HepG2 (cell line): ENCODE data around the gene BCAS4. TPM values are rescaled to one million over a fixed set of nuclear protein-coding genes. Genes with fewer than 3 reads are reported as not detected.

Source experiments
- KDM2A ChIP-seq: sonication (generic); formaldehyde crosslinking; IDR thresholded peaks from 2 replicates; pipeline ENCODE4 v1.4.0; 2020; ENCODE audit warnings: low read depth, missing genetic modification reagents, borderline replicate concordance
- MTERF4 ChIP-seq: sonication (generic); formaldehyde crosslinking; IDR thresholded peaks from 2 replicates; pipeline ENCODE4 v1.8.0; 2023; ENCODE audit warnings: mild to moderate bottlenecking, missing genetic modification reagents
- PAWR ChIP-seq: sonication (generic); formaldehyde crosslinking; IDR thresholded peaks from 2 replicates; pipeline ENCODE4 v1.4.0; 2020; ENCODE audit warnings: missing genetic modification reagents, mild to moderate bottlenecking, borderline replicate concordance
- SMC3 ChIP-seq: IDR thresholded peaks from 2 replicates; pipeline ENCODE4 v1.6.1; 2011; ENCODE audit warnings: low read length, improper control_type of control experiment
- TAF1 ChIP-seq: sonication (generic); formaldehyde crosslinking; IDR thresholded peaks from 2 replicates; pipeline ENCODE4 v1.4.0; 2020; ENCODE audit warnings: missing genetic modification reagents
- ZBTB44 ChIP-seq: sonication (generic); formaldehyde crosslinking; IDR thresholded peaks from 2 replicates; pipeline ENCODE4 v1.4.0; 2020; ENCODE audit warnings: missing genetic modification reagents
- ZNF34 ChIP-seq: sonication (generic); formaldehyde crosslinking; IDR thresholded peaks from 2 replicates; pipeline ENCODE4 v1.4.0; 2020; ENCODE audit warnings: mild to moderate bottlenecking, missing genetic modification reagents, borderline replicate concordance
- ZNF607 ChIP-seq: sonication (generic); formaldehyde crosslinking; IDR thresholded peaks from 2 replicates; pipeline ENCODE4 v1.5.1; 2020; ENCODE audit warnings: missing genetic modification reagents, mild to moderate bottlenecking, borderline replicate concordance
- ZSCAN30 ChIP-seq: sonication (generic); formaldehyde crosslinking; IDR thresholded peaks from 2 replicates; pipeline ENCODE4 v1.5.0; 2020; ENCODE audit warnings: mild to moderate bottlenecking, missing genetic modification reagents
- polyA plus RNA-seq, 8 experiments: library from polyadenylated mRNA; depleted of rRNA in 3 of 8; stranded (reverse) in 7 of 8; unstranded in 1 of 8; fragments of >200 nt; fragmentation: Illumina TruSeq in 4 of 8; extraction: Trizol in 4 of 8; gene quantifications; 2 replicates each; pipeline versions ENCODE4 v1.2.1 to v1.2.3, GENCODE V29; 2011 to 2016; ENCODE audit warnings: low read depth in 4 of 8, missing spikeins in 1 of 8, mixed read lengths in 1 of 8; ENCODE audit not compliant: insufficient read depth in 1 of 8
- total RNA-seq, 5 experiments: library from RNA; depleted of rRNA; stranded (reverse); fragments of >200 nt; fragmentation: Illumina TruSeq; extraction: Trizol; gene quantifications; 2 replicates each; pipeline ENCODE4 v1.2.3, GENCODE V29; 2016; ENCODE audit warnings: low read depth in 1 of 5
- TF ChIP-seq, protein P1 (sequence below): sonication (generic); formaldehyde crosslinking; IDR thresholded peaks from 2 replicates; pipeline ENCODE4; 2020; ENCODE audit warnings: missing genetic modification reagents, mild to moderate bottlenecking, borderline replicate concordance

The BCAS4 gene
- total and polyA plus RNA-seq, 2 of the 13 experiments (the other 11 are each of a cell fraction or from before 2014, with no cell fraction given) = 7.2 to 8.0 TPM

DNA sequence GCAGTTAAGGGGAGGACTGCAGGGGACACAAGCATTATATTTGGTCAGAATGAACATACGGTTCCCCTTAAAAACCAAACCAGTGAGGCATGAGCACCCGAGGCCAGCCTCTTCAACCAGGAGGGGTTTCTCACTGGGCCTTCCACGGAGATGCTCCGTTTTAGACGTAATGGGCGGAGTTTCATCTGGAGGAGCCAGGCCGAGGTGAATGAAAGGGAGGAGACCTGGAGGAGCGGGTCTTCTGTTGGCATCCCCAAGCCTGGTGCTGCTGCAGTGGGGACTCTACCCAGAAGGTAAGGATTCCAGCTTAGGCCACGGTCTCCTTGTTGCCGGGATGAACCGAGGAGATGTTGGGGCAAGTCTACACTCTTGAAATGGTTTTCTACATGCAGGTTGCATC, 89.0 kb downstream of the BCAS4 start (continued):
- TF ChIP-seq ZBTB44 = no peak
- TF ChIP-seq ZNF607 = no peak
- no peak for TF ChIP-seq ZNF34
- TF ChIP-seq TAF1 (CRISPR knock-in tag) = no peak
- TF ChIP-seq SMC3 = no peak
- TF ChIP-seq, protein P1, sequence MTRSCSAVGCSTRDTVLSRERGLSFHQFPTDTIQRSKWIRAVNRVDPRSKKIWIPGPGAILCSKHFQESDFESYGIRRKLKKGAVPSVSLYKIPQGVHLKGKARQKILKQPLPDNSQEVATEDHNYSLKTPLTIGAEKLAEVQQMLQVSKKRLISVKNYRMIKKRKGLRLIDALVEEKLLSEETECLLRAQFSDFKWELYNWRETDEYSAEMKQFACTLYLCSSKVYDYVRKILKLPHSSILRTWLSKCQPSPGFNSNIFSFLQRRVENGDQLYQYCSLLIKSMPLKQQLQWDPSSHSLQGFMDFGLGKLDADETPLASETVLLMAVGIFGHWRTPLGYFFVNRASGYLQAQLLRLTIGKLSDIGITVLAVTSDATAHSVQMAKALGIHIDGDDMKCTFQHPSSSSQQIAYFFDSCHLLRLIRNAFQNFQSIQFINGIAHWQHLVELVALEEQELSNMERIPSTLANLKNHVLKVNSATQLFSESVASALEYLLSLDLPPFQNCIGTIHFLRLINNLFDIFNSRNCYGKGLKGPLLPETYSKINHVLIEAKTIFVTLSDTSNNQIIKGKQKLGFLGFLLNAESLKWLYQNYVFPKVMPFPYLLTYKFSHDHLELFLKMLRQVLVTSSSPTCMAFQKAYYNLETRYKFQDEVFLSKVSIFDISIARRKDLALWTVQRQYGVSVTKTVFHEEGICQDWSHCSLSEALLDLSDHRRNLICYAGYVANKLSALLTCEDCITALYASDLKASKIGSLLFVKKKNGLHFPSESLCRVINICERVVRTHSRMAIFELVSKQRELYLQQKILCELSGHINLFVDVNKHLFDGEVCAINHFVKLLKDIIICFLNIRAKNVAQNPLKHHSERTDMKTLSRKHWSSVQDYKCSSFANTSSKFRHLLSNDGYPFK (CRISPR knock-in tag) = no peak
- no peak for TF ChIP-seq ZSCAN30 (CRISPR knock-in tag)
- TF ChIP-seq PAWR (CRISPR knock-in tag) = no peak
- TF ChIP-seq MTERF4 (CRISPR knock-in tag) = no peak
- no peak for TF ChIP-seq KDM2A (CRISPR knock-in tag)
